ENCODE data around the gene LRRC45.

- TF ChIP-seq EZH2 (IDR thresholded peaks at IDR 0.05; ENCODE audit: borderline replicate concordance, low read depth, low read length, poor library complexity, severe bottlenecking) = no peak
- TF ChIP-seq, protein P1, sequence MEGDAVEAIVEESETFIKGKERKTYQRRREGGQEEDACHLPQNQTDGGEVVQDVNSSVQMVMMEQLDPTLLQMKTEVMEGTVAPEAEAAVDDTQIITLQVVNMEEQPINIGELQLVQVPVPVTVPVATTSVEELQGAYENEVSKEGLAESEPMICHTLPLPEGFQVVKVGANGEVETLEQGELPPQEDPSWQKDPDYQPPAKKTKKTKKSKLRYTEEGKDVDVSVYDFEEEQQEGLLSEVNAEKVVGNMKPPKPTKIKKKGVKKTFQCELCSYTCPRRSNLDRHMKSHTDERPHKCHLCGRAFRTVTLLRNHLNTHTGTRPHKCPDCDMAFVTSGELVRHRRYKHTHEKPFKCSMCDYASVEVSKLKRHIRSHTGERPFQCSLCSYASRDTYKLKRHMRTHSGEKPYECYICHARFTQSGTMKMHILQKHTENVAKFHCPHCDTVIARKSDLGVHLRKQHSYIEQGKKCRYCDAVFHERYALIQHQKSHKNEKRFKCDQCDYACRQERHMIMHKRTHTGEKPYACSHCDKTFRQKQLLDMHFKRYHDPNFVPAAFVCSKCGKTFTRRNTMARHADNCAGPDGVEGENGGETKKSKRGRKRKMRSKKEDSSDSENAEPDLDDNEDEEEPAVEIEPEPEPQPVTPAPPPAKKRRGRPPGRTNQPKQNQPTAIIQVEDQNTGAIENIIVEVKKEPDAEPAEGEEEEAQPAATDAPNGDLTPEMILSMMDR (conservative IDR thresholded peaks at IDR 0.05; ENCODE audit: low read depth, low read length) = no peak
Measured at GRCh38 chr17:82041144-82041814, 18.2 kb downstream of the LRRC45 start.
